ENCODE data around the gene GDI1.

GRCh38 chrX:154441984-154442707 lies 5.2 kb downstream of the GDI1 start:
- TF ChIP-seq CTCF (IDR thresholded peaks at IDR 0.05) (no peak), POLR2A (IDR thresholded peaks at IDR 0.05) (no peak)

All from thyroid gland (tissue), 4 donors.